ELR (cell line): ENCODE data around the gene MTOR.
"Not testable (repeated sequence)": the region's sequence is repeated elsewhere in the genome, so short reads cannot be mapped to it uniquely, and the experiment has no call there.

ENCODE experiments used
- DNase-seq: peaks from one replicate; pipeline ENCODE4 v3.0.0-alpha.2; 2015; ENCODE audit warnings: low read depth

MTOR gene

GRCh38 chr1:11180342-11180744 lies 82.0 kb downstream of the MTOR start:
- peak; percentile 56 for DNase-seq

DNA sequence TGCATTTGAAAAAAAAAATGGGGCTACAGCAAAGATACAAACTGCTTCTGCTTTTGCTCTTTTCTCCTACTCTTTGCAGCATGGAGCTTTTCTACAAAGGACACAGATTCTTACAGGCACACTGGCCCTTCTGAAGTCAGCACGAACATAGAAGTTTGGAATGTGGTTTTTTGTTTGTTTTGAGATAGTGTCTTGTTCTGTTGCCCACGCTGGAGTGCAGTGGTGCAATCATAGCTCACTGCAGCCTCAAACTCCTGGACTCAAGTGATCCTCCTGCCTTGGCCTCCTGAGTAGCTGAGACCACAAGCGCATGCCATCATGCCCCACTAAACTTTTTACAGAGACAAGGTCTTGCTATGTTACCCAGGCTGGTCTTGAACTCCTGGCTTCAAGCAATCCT lies 82.6 kb downstream of the MTOR start:
- not testable (repeated sequence) for DNase-seq

DNA sequence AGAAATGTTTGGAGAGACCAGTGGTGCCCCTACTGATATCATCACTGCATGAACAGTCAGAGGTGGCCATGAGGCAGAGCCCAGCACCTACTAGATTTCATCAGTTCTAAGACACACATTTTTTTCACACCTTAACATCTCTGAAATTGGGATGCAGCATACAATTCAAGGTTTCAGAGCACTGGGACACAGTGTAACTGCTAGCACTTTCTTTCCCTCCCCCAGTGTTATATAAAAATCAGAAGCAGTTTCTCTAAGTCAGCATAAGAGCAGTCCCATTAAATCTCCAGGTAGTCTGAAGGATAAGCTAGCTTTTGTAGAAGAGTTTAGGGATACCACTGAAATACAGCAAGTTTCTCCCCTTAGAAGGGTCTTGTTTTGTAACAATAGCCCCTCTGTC lies 83.2 kb downstream of the MTOR start:
- no peak for DNase-seq

- no peak for DNase-seq
Observed at GRCh38 chr1:11178021-11179015, 84.0 kb downstream of the MTOR start.

DNA sequence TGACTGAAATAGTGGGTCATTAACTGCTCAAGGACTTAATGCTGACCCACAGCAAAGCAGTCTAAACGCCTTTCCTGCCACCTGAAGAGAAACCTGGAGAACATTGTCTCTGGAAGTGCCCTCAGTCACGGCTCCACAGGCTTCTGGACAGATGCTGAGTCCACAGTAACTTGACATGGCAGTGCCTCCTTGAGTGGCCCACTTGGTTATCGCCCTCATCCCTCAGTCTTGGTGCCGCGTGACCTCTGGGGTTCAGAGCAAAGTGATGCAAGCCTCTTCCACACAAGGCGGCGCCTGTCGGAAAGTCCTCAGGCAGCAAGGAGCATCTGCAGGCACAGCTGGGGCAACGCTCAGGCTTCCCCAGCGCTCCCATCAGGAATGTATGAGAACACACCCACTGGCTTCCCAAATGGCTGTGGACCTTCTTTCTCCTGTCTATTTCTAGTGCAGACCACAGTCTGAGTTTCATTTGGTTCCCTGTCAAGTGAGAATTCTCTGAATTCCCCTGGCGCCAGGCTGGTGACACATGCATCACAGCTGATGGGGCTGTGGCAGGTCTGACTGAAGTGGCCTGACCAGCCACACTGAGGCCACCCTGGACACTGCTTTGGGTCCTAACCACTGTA lies 86.2 kb downstream of the MTOR start:
- DNase-seq, result no peak

GRCh38 chr1:11175461-11175860 lies 86.9 kb downstream of the MTOR start:
- no peak for DNase-seq

GRCh38 chr1:11174261-11174942 lies 87.9 kb downstream of the MTOR start:
- no peak for DNase-seq

GRCh38 chr1:11170102-11170501 lies 92.2 kb downstream of the MTOR start:
- DNase-seq, result no peak

DNA sequence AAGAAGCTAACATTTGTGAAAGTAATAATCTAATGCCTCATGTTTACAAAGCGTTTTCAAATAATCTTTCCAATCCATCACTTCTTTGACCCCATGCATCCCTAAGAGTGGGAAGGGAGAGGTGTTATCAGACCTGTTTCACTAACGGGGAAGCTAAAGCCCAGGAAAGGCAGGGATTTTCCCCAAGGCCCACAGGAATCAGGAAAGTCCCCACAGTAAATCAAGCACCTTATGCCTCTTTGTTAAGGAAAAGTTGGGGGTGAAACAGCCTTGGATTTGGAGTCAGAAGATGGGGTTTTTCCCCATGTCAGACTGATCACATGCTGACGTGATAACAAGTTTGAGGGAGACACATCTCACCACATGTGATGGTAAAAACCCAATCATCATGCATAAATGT lies 93.1 kb downstream of the MTOR start:
- no peak for DNase-seq

GRCh38 chr1:11168731-11169130 lies 93.6 kb downstream of the MTOR start:
- no peak for DNase-seq

DNA sequence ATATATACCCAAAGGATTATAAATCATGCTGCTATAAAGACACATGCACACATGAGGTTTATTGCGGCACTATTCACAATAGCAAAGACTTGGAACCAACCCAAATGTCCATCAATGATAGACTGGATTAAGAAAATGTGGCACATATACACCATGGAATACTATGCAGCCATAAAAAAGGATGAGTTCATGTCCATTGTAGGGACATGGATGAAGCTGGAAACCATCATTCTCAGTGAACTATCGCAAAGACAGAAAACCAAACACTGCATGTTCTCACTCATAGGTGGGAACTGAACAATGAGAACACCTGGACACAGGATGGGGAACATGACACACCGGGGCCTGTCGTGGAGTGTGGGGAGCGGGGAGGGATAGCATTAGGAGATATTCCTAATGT lies 95.6 kb downstream of the MTOR start:
- DNase-seq, result not testable (repeated sequence)

DNA sequence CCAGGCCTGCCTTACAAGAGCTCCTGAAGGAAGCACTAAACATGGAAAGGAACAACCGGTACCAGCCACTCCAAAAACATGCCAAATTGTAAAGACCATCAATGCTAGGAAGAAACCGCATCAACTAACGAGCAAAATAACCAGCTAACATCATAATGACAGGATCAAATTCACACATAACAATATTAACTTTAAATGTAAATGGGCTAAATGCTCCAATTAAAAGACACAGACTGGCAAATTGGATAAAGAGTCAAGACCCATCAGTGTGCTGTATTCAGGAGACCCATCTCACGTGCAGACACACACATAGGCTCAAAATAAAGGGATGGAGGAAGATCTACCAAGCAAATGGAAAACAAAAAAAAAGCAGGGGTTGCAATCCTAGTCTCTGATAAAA lies 99.6 kb downstream of the MTOR start:
- DNase-seq, result not testable (repeated sequence)

DNA sequence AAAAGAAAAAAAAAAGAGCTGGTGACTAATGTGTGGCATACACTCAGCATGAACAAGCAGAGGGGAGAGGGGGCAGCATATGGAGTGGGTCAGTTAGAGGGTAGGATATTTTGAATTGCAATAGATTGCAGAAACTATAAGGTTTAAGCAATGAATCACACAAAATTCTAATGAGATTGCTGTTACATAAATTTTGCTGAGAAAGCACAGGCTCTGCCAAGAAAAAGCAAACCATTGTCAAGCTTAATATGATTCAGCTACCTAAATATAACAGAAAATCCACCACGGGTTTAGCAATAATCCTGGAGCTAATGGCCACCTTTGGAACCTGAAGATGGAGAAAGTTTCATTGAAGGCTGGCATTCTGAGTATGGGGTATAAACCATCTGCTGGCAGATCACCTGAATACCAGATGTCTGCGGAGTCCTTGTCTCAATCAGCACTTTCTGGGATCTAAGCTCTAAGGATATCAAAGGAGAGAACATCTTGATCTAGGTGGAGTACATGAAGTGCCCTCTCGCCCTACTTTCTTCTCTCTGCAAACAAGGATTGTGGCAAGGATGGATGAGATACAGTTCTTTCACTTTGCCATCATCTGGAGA lies 103.5 kb downstream of the MTOR start:
- DNase-seq, result peak; percentile 94

- DNase-seq, result no peak
Observed at GRCh38 chr1:11158291-11158690, 104.1 kb downstream of the MTOR start.

- DNase-seq, result peak; percentile 30
Observed at GRCh38 chr1:11157867-11158266, 104.5 kb downstream of the MTOR start.

DNA sequence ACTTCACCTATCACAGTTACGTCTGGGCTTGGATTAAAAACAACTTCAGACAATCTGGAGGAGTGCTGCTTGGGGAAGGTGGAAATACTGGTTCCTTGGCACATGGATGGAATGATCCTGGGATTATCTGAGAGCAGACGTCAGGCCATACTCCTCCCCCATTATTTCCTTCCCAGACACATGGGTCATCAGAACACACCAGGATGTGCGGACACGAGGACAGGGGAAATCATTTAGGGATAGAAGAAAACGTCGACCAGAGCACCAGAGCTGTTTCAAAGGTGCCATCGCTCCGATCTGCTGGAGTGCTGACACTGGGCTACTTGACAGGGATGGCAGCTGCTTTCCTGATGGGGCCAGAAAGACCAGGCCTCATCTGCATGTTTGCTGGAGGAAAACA lies 105.0 kb downstream of the MTOR start:
- no peak for DNase-seq

- DNase-seq, result no peak
Observed at GRCh38 chr1:11156963-11157362, 105.4 kb downstream of the MTOR start.

GRCh38 chr1:11156441-11156840 lies 105.9 kb downstream of the MTOR start:
- no peak for DNase-seq

DNA sequence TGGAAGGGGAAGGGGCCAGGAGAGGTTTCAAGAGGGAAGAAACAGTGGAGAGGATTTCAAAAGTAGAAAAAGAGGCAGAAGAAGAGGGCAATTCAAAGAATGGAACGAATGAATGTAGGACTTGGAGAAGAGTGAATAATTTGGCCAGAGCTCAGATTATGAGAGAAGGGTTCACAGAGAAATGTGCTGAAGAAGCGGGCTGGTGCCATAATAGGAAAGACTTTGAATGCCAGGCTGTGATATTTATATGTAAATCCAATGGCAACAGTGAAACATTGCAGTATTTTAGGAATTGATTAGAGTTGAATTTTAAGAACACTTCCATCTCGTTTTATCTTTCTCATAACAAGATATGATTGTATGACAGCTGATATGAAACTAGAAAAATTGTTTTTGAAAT lies 109.2 kb downstream of the MTOR start:
- no peak for DNase-seq

DNA sequence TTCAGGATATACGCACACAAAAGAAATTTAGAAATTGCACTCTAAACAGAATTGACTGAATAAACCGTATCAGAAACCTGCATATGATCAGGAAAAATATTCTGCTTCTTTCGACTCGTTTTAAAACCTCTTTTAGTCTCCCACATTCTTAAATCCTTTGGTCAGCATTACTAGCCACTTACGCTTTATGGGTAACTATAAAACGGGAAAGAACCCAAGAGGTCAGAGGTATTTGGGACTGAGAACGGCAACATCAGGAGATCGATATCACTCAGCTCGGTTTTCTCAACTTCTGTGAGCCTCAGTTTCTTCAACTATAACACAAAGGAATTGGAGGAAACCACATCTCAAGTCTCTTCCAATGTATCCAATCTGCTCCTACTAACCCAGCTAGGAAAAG lies 109.6 kb downstream of the MTOR start:
- no peak for DNase-seq

DNA sequence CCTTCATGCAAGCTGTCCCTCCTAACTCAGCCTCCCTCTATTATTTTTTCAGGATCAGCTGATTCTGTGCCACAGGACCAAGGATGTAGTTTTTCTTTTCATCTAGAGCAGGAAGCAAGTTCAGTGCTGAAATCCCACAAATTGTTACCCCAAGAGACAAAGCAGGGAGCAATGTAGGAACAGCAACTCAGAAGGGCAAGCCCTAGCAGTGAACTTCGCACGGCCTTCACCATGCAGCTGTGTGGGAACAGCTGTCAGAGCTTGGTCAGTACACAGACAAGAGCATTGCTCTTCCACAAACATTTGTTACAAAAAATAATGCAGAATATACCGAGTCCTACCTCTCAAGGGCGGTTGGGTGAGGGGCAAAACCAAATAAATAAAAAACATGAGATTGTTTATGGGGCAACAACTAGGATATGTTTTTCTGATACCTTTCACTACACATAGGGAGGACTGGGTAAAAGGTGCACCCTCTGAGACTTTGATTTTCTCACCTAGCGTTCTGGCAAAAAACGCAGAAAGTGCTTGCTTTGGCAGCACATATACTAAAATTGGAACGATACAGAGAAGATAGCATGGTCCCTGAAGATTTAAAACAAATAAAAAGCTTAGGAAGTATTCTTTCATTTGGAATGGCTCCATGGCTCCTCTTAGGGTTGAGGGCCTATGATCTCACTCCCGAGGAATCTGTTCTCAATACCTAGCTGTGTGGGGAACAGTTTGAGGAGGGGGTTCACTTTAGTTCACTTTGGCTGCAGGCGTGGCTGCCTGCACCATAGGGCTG lies 110.3 kb downstream of the MTOR start:
- DNase-seq, result no peak

GRCh38 chr1:11151114-11151513 lies 111.2 kb downstream of the MTOR start:
- DNase-seq, result no peak
